Suprapubic skin (tissue), 4 donors: ENCODE results near the gene RBMS3. TPM values are rescaled to one million over a fixed set of nuclear protein-coding genes. Genes with fewer than 3 reads are reported as not detected.
"Not testable (repeated sequence)": the region's sequence is repeated elsewhere in the genome, so short reads cannot be mapped to it uniquely, and the experiment has no call there.

Experiments
- DNase-seq, 2 donors: peaks; one replicate each; pipeline ENCODE4 v3.0.0-alpha.2; 2019; ENCODE audit warnings: low spot score in 2 of 2
- H3K27ac ChIP-seq: fragments of 200-600 bp; sonication (generic); one replicate; pipeline ENCODE4 v1.5.1; 2019
- H3K27me3 ChIP-seq: fragments of 200-600 bp; sonication (generic); one replicate; pipeline ENCODE4 v1.5.1; 2019
- H3K36me3 ChIP-seq: fragments of 200-600 bp; sonication (generic); one replicate; pipeline ENCODE4 v1.5.1; 2019
- H3K4me1 ChIP-seq: fragments of 200-600 bp; sonication (generic); one replicate; pipeline ENCODE4 v1.5.1; 2019
- H3K4me3 ChIP-seq: fragments of 200-600 bp; sonication (generic); one replicate; pipeline ENCODE4 v1.5.1; 2019; ENCODE audit warnings: mild to moderate bottlenecking
- H3K9me3 ChIP-seq: fragments of 200-600 bp; sonication (generic); one replicate; pipeline ENCODE4 v1.5.1; 2019
- CTCF ChIP-seq, 2 donors: fragments of 200-600 bp in 1 of 2; fragments of 450-650 bp in 1 of 2; sonication (generic) in 1 of 2; IDR thresholded peaks; one replicate each; pipeline ENCODE4 v1.5.1; 2016 to 2019; ENCODE audit warnings: antibody characterized with exemption in 2 of 2, mild to moderate bottlenecking in 1 of 2, moderate library complexity in 1 of 2
- EP300 ChIP-seq: sonication (generic); formaldehyde crosslinking; IDR thresholded peaks from one replicate; pipeline ENCODE4 v1.6.1; 2017; ENCODE audit warnings: antibody characterized with exemption
- POLR2A ChIP-seq, 2 donors: fragments of 450-650 bp; IDR thresholded peaks; one replicate each; pipeline ENCODE4 v1.6.1; 2017; ENCODE audit warnings: antibody characterized with exemption in 2 of 2, mild to moderate bottlenecking in 2 of 2, moderate library complexity in 2 of 2
- POLR2AphosphoS5 ChIP-seq, 3 donors: sonication (generic); formaldehyde crosslinking; IDR thresholded peaks; one replicate each; pipeline ENCODE4 v1.6.1; 2017; ENCODE audit warnings: antibody characterized with exemption in 3 of 3
- WGBS: methylation state at CpG from one replicate; pipeline ENCODE4 v1.1.5; 2018; 5-methylcytosine and 5-hydroxymethylcytosine counted together
- total RNA-seq, 4 donors: library from RNA; depleted of rRNA; stranded (reverse); fragments of >200 nt; gene quantifications; one replicate each; pipeline ENCODE4 v1.1.0, GENCODE V29; 2016

Gene RBMS3
- total RNA-seq, 4 donors from 2014 or later = 7.7 to 23.4 (median 11.9) TPM

GRCh38 chr3:29456901-29457300 lies 176.0 kb downstream of the RBMS3 start:
- peaks cover 21% of the 10 kb centered on the region for H3K4me1 ChIP-seq
- H3K9me3 ChIP-seq = no peaks in the 10 kb centered on the region
- no peak for DNase-seq
- TF ChIP-seq POLR2A (IDR thresholded peaks at IDR 0.05) (no peak), POLR2AphosphoS5 (IDR thresholded peaks at IDR 0.05) (no peak)
- H3K27me3 ChIP-seq = no peaks in the 10 kb centered on the region
- H3K4me3 ChIP-seq = no peak overlapping the region
- H3K27ac ChIP-seq = no peak overlapping the region
- WGBS = 66% methylated on average over 2 of the region's 2 CpGs
- H3K36me3 ChIP-seq = no peaks in the 10 kb centered on the region

GRCh38 chr3:29463304-29463703 lies 182.4 kb downstream of the RBMS3 start:
- WGBS = 94% methylated on average over 3 of the region's 3 CpGs
- no peak for TF ChIP-seq CTCF (IDR thresholded peaks at IDR 0.05)
- no peak for TF ChIP-seq POLR2AphosphoS5 (IDR thresholded peaks at IDR 0.05)
- no peak for TF ChIP-seq POLR2A (IDR thresholded peaks at IDR 0.05)
- TF ChIP-seq EP300 = no peak
- no peak overlapping the region for H3K4me3 ChIP-seq
- no peak overlapping the region for H3K27ac ChIP-seq
- no peaks in the 10 kb centered on the region for H3K9me3 ChIP-seq
- H3K27me3 ChIP-seq = no peaks in the 10 kb centered on the region
- H3K36me3 ChIP-seq = no peaks in the 10 kb centered on the region
- no peak for DNase-seq
- no peaks in the 10 kb centered on the region for H3K4me1 ChIP-seq

- Histone ChIP-seq H3K9me3 (no peaks in the 10 kb centered on the region), H3K27me3 (no peaks in the 10 kb centered on the region), H3K4me1 (no peaks in the 10 kb centered on the region), H3K4me3 (no peak overlapping the region), H3K36me3 (no peaks in the 10 kb centered on the region), H3K27ac (no peak overlapping the region)
- TF ChIP-seq POLR2A (IDR thresholded peaks at IDR 0.05) (no peak), CTCF (IDR thresholded peaks at IDR 0.05) (no peak), EP300 (no peak), POLR2AphosphoS5 (IDR thresholded peaks at IDR 0.05) (no peak)
- 33% methylated on average over 2 of the region's 2 CpGs for WGBS
- DNase-seq = no peak
Measured at GRCh38 chr3:29465836-29466235, 185.0 kb downstream of the RBMS3 start.

- TF ChIP-seq CTCF (IDR thresholded peaks at IDR 0.05) (no peak), POLR2AphosphoS5 (IDR thresholded peaks at IDR 0.05) (no peak), EP300 (no peak), POLR2A (IDR thresholded peaks at IDR 0.05) (no peak)
- H3K9me3 ChIP-seq = no peaks in the 10 kb centered on the region
- H3K4me1 ChIP-seq = no peaks in the 10 kb centered on the region
- no peak for DNase-seq
- no peak overlapping the region for H3K27ac ChIP-seq
- no peaks in the 10 kb centered on the region for H3K36me3 ChIP-seq
- no peaks in the 10 kb centered on the region for H3K27me3 ChIP-seq
- 55% methylated on average over 2 of the region's 2 CpGs for WGBS
- no peak overlapping the region for H3K4me3 ChIP-seq
Measured at GRCh38 chr3:29466442-29466841, 185.6 kb downstream of the RBMS3 start.

- 95% methylated on average over 4 of the region's 4 CpGs for WGBS
- no peak for TF ChIP-seq POLR2A (IDR thresholded peaks at IDR 0.05)
- no peak for TF ChIP-seq POLR2AphosphoS5 (IDR thresholded peaks at IDR 0.05)
- TF ChIP-seq CTCF (IDR thresholded peaks at IDR 0.05) = no peak
- no peak for TF ChIP-seq EP300
- Histone ChIP-seq H3K27me3 (no peaks in the 10 kb centered on the region), H3K9me3 (no peaks in the 10 kb centered on the region), H3K4me3 (no peak overlapping the region), H3K4me1 (no peaks in the 10 kb centered on the region), H3K27ac (no peak overlapping the region), H3K36me3 (no peaks in the 10 kb centered on the region)
- DNase-seq = no peak
Measured at GRCh38 chr3:29468187-29468586, 187.3 kb downstream of the RBMS3 start.

GRCh38 chr3:29473481-29474170 lies 192.8 kb downstream of the RBMS3 start:
- WGBS = 95% methylated on average over 31 of the region's 41 CpGs
- not testable (repeated sequence) for H3K27me3 ChIP-seq, H3K36me3 ChIP-seq, H3K27ac ChIP-seq, H3K9me3 ChIP-seq, DNase-seq, H3K4me3 ChIP-seq, H3K4me1 ChIP-seq
